HFF-Myc (cell line): ENCODE measurements around the gene ARL17B.
"Not testable (repeated sequence)": the region's sequence is repeated elsewhere in the genome, so short reads cannot be mapped to it uniquely, and the experiment has no call there.

Experiments used
- DNase-seq: peaks from one replicate; pipeline ENCODE4 v3.0.0-alpha.2; 2011; ENCODE audit warnings: low read depth; ENCODE audit errors: extremely low read depth
- H3K4me3 ChIP-seq: replicated peaks from 2 replicates; pipeline ENCODE4 v1.5.1; 2011; ENCODE audit warnings: low read depth, mild to moderate bottlenecking, control low read depth, low read length
- CTCF ChIP-seq: IDR thresholded peaks from 2 replicates; pipeline ENCODE4 v1.5.1; 2012; ENCODE audit warnings: mild to moderate bottlenecking, low read depth, low read length, control low read depth; ENCODE audit errors: missing control alignments

The ARL17B gene

GRCh38 chr17:46273541-46274236 lies 87.9 kb downstream of the ARL17B start:
- TF ChIP-seq CTCF, result no peak
- no peak overlapping the region for H3K4me3 ChIP-seq
- DNase-seq, result no peak

- no peak for TF ChIP-seq CTCF
- no peak for DNase-seq
- no peak overlapping the region for H3K4me3 ChIP-seq
These were observed 91.5 kb downstream of the ARL17B start for GRCh38 chr17:46270032-46270431.

- H3K4me3 ChIP-seq, result peak overlapping the region; percentile 70
- DNase-seq, result no peak
- TF ChIP-seq CTCF, result no peak
These were observed 94.7 kb downstream of the ARL17B start for GRCh38 chr17:46266656-46267544.

- H3K4me3 ChIP-seq, result peak overlapping the region; percentile 41
- DNase-seq, result not testable (repeated sequence)
These were observed 95.4 kb downstream of the ARL17B start for GRCh38 chr17:46266063-46266655.

GRCh38 chr17:46264456-46265198 lies 96.9 kb downstream of the ARL17B start:
- no peak for TF ChIP-seq CTCF
- no peak overlapping the region for H3K4me3 ChIP-seq
- DNase-seq, result peak; percentile 61

GRCh38 chr17:46262271-46262670 lies 99.3 kb downstream of the ARL17B start:
- no peak for DNase-seq
- TF ChIP-seq CTCF, result no peak
- H3K4me3 ChIP-seq, result no peak overlapping the region

GRCh38 chr17:46259845-46260661 lies 101.5 kb downstream of the ARL17B start:
- not testable (repeated sequence) for H3K4me3 ChIP-seq, DNase-seq

- not testable (repeated sequence) for DNase-seq, H3K4me3 ChIP-seq
These were observed 105.2 kb downstream of the ARL17B start for GRCh38 chr17:46256369-46256768.

GRCh38 chr17:46254215-46254614 lies 107.4 kb downstream of the ARL17B start:
- H3K4me3 ChIP-seq, DNase-seq: not testable (repeated sequence)
